GM12878 (cell line): ENCODE measurements around the gene AMMECR1. TPM values are rescaled to one million over a fixed set of nuclear protein-coding genes. Genes with fewer than 3 reads are reported as not detected.

Experiments
- ATAC-seq: fragments of 200-7000 bp; cut with Tn5 transposase; 3 replicates; pipeline ENCODE4 v1.9.1; 2020; ENCODE audit warnings: mild to moderate bottlenecking, moderate library complexity
- BruUV-seq: library from RNA; stranded (reverse); fragments of 400-500 nt; replicated peaks from 2 replicates; lab custom pipeline; 2021; lab: Mats Ljungman, UMichigan
- CTCF ChIA-PET: fragments of 300-600 bp; sonication (Branson Sonifier 250); formaldehyde crosslinking; extraction: SDS; loops from one replicate; lab custom pipeline; 2021; ENCODE audit warnings: inconsistent platforms; lab: Yijun Ruan, JAX
- POLR2A ChIA-PET: fragments of 350-600 bp; formaldehyde crosslinking; extraction: SDS; loops from one replicate; lab custom pipeline; 2021; ENCODE audit warnings: inconsistent platforms; lab: Charles Lee
- RAD21 ChIA-PET: fragments of 300-600 bp; sonication (Branson Sonifier 250); formaldehyde crosslinking; loops from one replicate; lab custom pipeline; 2023; ENCODE audit warnings: antibody characterized with exemption; ENCODE audit not compliant: unreplicated experiment; lab: Charles Lee
- SMC1A ChIA-PET: fragments of 300-600 bp; sonication (Branson Sonifier 250); formaldehyde crosslinking; loops from one replicate; lab custom pipeline; 2023; ENCODE audit not compliant: unreplicated experiment, uncharacterized antibody; lab: Charles Lee
- DNase-seq: peaks from one replicate; pipeline ENCODE4 v3.0.0-alpha.2; 2011; ENCODE audit warnings: low read depth, low spot score
- FAIRE-seq: peaks from 3 replicates; lab custom pipeline; 2011; peaks lifted over from hg19 to GRCh38; lab: Jason Lieb, UNC
- H2AFZ ChIP-seq: 2 replicates; pipeline ENCODE4 v1.6.0; 2011; ENCODE audit warnings: low read depth, low read length, control low read depth; ENCODE audit not compliant: control insufficient read depth
- H3K27ac ChIP-seq: 2 replicates; pipeline ENCODE4 v1.5.1; 2011; ENCODE audit warnings: control low read depth; ENCODE audit not compliant: control insufficient read depth, insufficient read depth
- H3K27me3 ChIP-seq, 2 experiments: replicated peaks in 1 of 2; 2 replicates each; pipeline versions ENCODE4 v1.6.0 to v1.6.1; 2011; ENCODE audit warnings: low read length in 1 of 2; ENCODE audit not compliant: control insufficient read depth in 2 of 2, insufficient read depth in 2 of 2
- H3K36me3 ChIP-seq, 2 experiments: 2 replicates each; pipeline ENCODE4 v1.5.1; 2011; ENCODE audit warnings: low read length in 1 of 2; ENCODE audit not compliant: control insufficient read depth in 2 of 2, insufficient read depth in 2 of 2
- H3K4me1 ChIP-seq: 2 replicates; pipeline ENCODE4 v1.6.1; 2011; ENCODE audit warnings: mild to moderate bottlenecking, low read length, moderate library complexity, mixed read lengths; ENCODE audit not compliant: control insufficient read depth, insufficient read depth
- H3K4me2 ChIP-seq: 2 replicates; pipeline ENCODE4 v1.6.0; 2011; ENCODE audit warnings: control low read depth; ENCODE audit not compliant: control insufficient read depth, insufficient read depth
- H3K4me3 ChIP-seq: fragments of 200-600 bp; sonication (generic); 2 replicates; pipeline ENCODE4 v1.5.1; 2016
- H3K79me2 ChIP-seq: 2 replicates; pipeline ENCODE4 v1.6.0; 2011; ENCODE audit warnings: low read length; ENCODE audit not compliant: control insufficient read depth, insufficient read depth
- H3K9ac ChIP-seq: 2 replicates; pipeline ENCODE4 v1.8.0; 2011; ENCODE audit warnings: low read length, control low read depth, mixed read lengths; ENCODE audit not compliant: control insufficient read depth, insufficient read depth
- H3K9me3 ChIP-seq: replicated peaks from 3 replicates; pipeline ENCODE4 v1.5.1; 2011; ENCODE audit warnings: mild to moderate bottlenecking, low read length; ENCODE audit not compliant: control insufficient read depth, insufficient read depth
- H4K20me1 ChIP-seq: 2 replicates; pipeline ENCODE4 v1.6.0; 2011; ENCODE audit not compliant: control insufficient read depth, insufficient read depth
- CBX5 ChIP-seq: sonication (generic); IDR thresholded peaks from 2 replicates; pipeline ENCODE4 v1.6.1; 2016; ENCODE audit warnings: low read depth, moderate library complexity, mild to moderate bottlenecking, inconsistent platforms
- EZH2 ChIP-seq: IDR thresholded peaks from 2 replicates; pipeline ENCODE4 v1.6.1; 2012; ENCODE audit warnings: low read depth, mild to moderate bottlenecking, control low read depth, inconsistent platforms, low read length, borderline replicate concordance; ENCODE audit not compliant: control insufficient read depth
- HDAC6 ChIP-seq: fragments of 200-600 bp; sonication (generic); IDR thresholded peaks from one replicate; pipeline ENCODE4 v1.8.0; 2017; ENCODE audit warnings: antibody characterized with exemption; ENCODE audit not compliant: unreplicated experiment
- HDGF ChIP-seq: fragments of 450-650 bp; IDR thresholded peaks from 2 replicates; pipeline ENCODE4 v1.6.1; 2016; ENCODE audit warnings: antibody characterized with exemption
- NFXL1 ChIP-seq: fragments of 450-650 bp; IDR thresholded peaks from 2 replicates; pipeline ENCODE4 v1.6.1; 2017; ENCODE audit warnings: antibody characterized with exemption, mild to moderate bottlenecking, borderline replicate concordance
- POLR2A ChIP-seq: IDR thresholded peaks from 2 replicates; pipeline ENCODE4 v1.6.1; 2011; ENCODE audit warnings: low read depth, mild to moderate bottlenecking, low read length
- RAD51 ChIP-seq: fragments of 450-650 bp; IDR thresholded peaks from 2 replicates; pipeline ENCODE4 v1.6.1; 2016; ENCODE audit warnings: moderate library complexity, mild to moderate bottlenecking, inconsistent platforms
- RCOR1 ChIP-seq: conservative IDR thresholded peaks from 2 replicates; pipeline ENCODE4 v1.6.1; 2012; ENCODE audit warnings: low read depth, low read length, improper control_type of control experiment
- RUNX3 ChIP-seq: IDR thresholded peaks from 2 replicates; pipeline ENCODE4 v1.6.1; 2012; ENCODE audit warnings: low read length, inconsistent platforms
- ZNF217 ChIP-seq: fragments of 450-650 bp; IDR thresholded peaks from 2 replicates; pipeline ENCODE4 v1.6.1; 2017; ENCODE audit warnings: antibody characterized with exemption, mild to moderate bottlenecking
- WGBS: methylation state at CpG from one replicate; pipeline ENCODE4 v1.1.6; 2016; ENCODE audit warnings: low lambda C conversion rate; ENCODE audit not compliant: insufficient replicate concordance, insufficient coverage; ENCODE audit errors: missing lambda C conversion rate; 5-methylcytosine and 5-hydroxymethylcytosine counted together
- in situ Hi-C: fragments of 300-500 bp; cut with MboI; formaldehyde crosslinking; loops from 9 replicates; pipeline ENCODE4 v1.14.3; 2018; ENCODE audit warnings: mixed read lengths
- intact Hi-C: fragments of 100-400 bp; cut with micrococcal nuclease; formaldehyde crosslinking; loops from one replicate; pipeline ENCODE4 v1.14.2; 2022; ENCODE audit not compliant: unreplicated experiment
- polyA plus RNA-seq, 11 experiments: library from polyadenylated mRNA; depleted of rRNA in 4 of 11; unstranded in 6 of 11; stranded (reverse) in 5 of 11; fragments of >200 nt; fragmentation: Nextera tagmentation in 4 of 11; fragmentation: Illumina TruSeq in 1 of 11; extraction: Ambion mirVana in 4 of 11; extraction: Trizol in 1 of 11; gene quantifications; 1 replicate in 1 of 11; 2 replicates in 10 of 11; pipeline versions ENCODE4 v1.2.1 to v1.2.3, GENCODE V29; 2011 to 2016; ENCODE audit warnings: inconsistent platforms in 2 of 11, missing spikeins in 2 of 11, low read depth in 1 of 11
- total RNA-seq, 4 experiments: library from RNA; depleted of rRNA in 3 of 4; stranded (reverse); fragments of >200 nt in 3 of 4; fragmentation: Illumina TruSeq in 1 of 4; extraction: Trizol in 1 of 4; gene quantifications; 2 replicates each; pipeline versions ENCODE4 v1.2.1 to v1.2.3, GENCODE V29; 2013 to 2021
- TF ChIP-seq, protein P1 (sequence below): fragments of 450-650 bp; IDR thresholded peaks from 2 replicates; pipeline ENCODE4 v1.6.1; 2016; ENCODE audit warnings: mild to moderate bottlenecking, moderate library complexity, borderline replicate concordance
- TF ChIP-seq, protein P2 (sequence below): IDR thresholded peaks from 2 replicates; pipeline ENCODE4 v1.6.1; 2012; ENCODE audit warnings: low read length, inconsistent platforms
- TF ChIP-seq, protein P3 (sequence below): IDR thresholded peaks from 2 replicates; pipeline ENCODE4 v1.6.1; 2012; ENCODE audit warnings: mild to moderate bottlenecking, low read depth, low read length
- TF ChIP-seq, protein P4 (sequence below): IDR thresholded peaks from 2 replicates; pipeline ENCODE4 v1.6.1; 2012; ENCODE audit warnings: low read depth, low read length, improper control_type of control experiment

Gene AMMECR1
- total and polyA plus RNA-seq, 10 of the 15 experiments (the other 5 are each of a cell fraction or from before 2014, with no cell fraction given) = 4.9 to 25.6 (median 10.7) TPM

DNA sequence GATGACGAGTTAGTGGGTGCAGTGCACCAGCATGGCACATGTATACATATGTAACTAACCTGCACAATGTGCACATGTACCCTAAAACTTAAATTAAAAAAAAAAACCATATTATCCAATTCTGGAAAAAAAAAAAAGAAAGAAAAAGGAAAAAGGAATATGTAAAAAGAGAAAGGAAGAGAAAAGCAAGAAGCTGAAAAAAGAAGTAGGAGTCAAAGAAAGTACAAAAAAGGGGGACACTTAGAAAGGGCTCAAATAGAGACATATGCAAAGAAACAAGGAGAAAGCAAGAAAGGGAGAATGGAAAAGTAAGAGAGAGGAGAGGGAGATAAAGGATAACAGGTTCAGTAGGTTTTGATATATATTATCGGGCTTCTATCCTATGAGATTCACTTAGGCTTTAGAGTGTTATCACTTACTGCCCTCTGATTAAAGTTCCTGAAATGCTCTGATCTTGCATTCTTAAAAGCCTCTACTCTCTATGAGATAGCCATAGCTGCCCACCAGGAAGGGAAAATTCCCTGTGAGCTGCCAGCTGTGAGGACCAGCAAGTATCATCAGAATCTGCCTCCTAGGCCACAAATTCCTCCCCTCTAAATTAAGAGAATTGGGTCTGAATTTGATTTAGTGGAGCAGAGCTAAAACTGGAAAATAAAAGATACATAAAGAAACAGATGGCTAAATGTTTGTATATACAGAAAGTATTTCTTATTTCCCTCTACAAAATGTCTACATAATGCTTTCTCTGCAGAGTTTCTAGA, 95.2 kb downstream of the AMMECR1 start:
- Histone ChIP-seq H3K9ac (no peak overlapping the region), H3K27me3 (no peaks in the 10 kb centered on the region), H3K79me2 (no peaks in the 10 kb centered on the region), H3K9me3 (no peaks in the 10 kb centered on the region), H4K20me1 (no peaks in the 10 kb centered on the region), H3K4me2 (no peak overlapping the region), H3K4me1 (no peaks in the 10 kb centered on the region), H3K27ac (no peak overlapping the region), H2AFZ (no peak overlapping the region), H3K4me3 (no peak overlapping the region), H3K36me3 (no peaks in the 10 kb centered on the region)
- WGBS = 57% methylated on average over 1 of the region's 2 CpGs
- intact Hi-C loops (no loop called here), in situ Hi-C loops (no loop called here)
- DNase-seq (no peak), ATAC-seq (no peak), FAIRE-seq (no peak)
- ChIA-PET POLR2A (interaction anchor here (0.6 kb wide), 1 partner anchor 528 kb away, joined by 3 read pairs; no protein-coding TSS in a partner anchor), CTCF (interaction anchor here (1.0 kb wide), 1 partner anchor 13 kb away, joined by 6 read pairs; no protein-coding TSS in a partner anchor), SMC1A (interaction anchor here (1.7 kb wide), 1 partner anchor 84 kb away, joined by 4 read pairs; no protein-coding TSS in a partner anchor), RAD21 (no interaction called here)
- no TSS peak for BruUV-seq
- TF ChIP-seq HDGF = no peak
- no peak for TF ChIP-seq RUNX3
- TF ChIP-seq, protein P1, sequence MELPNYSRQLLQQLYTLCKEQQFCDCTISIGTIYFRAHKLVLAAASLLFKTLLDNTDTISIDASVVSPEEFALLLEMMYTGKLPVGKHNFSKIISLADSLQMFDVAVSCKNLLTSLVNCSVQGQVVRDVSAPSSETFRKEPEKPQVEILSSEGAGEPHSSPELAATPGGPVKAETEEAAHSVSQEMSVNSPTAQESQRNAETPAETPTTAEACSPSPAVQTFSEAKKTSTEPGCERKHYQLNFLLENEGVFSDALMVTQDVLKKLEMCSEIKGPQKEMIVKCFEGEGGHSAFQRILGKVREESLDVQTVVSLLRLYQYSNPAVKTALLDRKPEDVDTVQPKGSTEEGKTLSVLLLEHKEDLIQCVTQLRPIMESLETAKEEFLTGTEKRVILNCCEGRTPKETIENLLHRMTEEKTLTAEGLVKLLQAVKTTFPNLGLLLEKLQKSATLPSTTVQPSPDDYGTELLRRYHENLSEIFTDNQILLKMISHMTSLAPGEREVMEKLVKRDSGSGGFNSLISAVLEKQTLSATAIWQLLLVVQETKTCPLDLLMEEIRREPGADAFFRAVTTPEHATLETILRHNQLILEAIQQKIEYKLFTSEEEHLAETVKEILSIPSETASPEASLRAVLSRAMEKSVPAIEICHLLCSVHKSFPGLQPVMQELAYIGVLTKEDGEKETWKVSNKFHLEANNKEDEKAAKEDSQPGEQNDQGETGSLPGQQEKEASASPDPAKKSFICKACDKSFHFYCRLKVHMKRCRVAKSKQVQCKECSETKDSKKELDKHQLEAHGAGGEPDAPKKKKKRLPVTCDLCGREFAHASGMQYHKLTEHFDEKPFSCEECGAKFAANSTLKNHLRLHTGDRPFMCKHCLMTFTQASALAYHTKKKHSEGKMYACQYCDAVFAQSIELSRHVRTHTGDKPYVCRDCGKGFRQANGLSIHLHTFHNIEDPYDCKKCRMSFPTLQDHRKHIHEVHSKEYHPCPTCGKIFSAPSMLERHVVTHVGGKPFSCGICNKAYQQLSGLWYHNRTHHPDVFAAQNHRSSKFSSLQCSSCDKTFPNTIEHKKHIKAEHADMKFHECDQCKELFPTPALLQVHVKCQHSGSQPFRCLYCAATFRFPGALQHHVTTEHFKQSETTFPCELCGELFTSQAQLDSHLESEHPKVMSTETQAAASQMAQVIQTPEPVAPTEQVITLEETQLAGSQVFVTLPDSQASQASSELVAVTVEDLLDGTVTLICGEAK = no peak
- no peak for TF ChIP-seq RCOR1
- TF ChIP-seq EZH2 = no peak
- TF ChIP-seq, protein P2, sequence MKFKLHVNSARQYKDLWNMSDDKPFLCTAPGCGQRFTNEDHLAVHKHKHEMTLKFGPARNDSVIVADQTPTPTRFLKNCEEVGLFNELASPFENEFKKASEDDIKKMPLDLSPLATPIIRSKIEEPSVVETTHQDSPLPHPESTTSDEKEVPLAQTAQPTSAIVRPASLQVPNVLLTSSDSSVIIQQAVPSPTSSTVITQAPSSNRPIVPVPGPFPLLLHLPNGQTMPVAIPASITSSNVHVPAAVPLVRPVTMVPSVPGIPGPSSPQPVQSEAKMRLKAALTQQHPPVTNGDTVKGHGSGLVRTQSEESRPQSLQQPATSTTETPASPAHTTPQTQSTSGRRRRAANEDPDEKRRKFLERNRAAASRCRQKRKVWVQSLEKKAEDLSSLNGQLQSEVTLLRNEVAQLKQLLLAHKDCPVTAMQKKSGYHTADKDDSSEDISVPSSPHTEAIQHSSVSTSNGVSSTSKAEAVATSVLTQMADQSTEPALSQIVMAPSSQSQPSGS = no peak
- TF ChIP-seq, protein P3, sequence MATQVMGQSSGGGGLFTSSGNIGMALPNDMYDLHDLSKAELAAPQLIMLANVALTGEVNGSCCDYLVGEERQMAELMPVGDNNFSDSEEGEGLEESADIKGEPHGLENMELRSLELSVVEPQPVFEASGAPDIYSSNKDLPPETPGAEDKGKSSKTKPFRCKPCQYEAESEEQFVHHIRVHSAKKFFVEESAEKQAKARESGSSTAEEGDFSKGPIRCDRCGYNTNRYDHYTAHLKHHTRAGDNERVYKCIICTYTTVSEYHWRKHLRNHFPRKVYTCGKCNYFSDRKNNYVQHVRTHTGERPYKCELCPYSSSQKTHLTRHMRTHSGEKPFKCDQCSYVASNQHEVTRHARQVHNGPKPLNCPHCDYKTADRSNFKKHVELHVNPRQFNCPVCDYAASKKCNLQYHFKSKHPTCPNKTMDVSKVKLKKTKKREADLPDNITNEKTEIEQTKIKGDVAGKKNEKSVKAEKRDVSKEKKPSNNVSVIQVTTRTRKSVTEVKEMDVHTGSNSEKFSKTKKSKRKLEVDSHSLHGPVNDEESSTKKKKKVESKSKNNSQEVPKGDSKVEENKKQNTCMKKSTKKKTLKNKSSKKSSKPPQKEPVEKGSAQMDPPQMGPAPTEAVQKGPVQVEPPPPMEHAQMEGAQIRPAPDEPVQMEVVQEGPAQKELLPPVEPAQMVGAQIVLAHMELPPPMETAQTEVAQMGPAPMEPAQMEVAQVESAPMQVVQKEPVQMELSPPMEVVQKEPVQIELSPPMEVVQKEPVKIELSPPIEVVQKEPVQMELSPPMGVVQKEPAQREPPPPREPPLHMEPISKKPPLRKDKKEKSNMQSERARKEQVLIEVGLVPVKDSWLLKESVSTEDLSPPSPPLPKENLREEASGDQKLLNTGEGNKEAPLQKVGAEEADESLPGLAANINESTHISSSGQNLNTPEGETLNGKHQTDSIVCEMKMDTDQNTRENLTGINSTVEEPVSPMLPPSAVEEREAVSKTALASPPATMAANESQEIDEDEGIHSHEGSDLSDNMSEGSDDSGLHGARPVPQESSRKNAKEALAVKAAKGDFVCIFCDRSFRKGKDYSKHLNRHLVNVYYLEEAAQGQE = no peak
- no peak for TF ChIP-seq RAD51
- TF ChIP-seq POLR2A = no peak
- no peak for TF ChIP-seq HDAC6
- no peak for TF ChIP-seq NFXL1
- no peak for TF ChIP-seq CBX5
- TF ChIP-seq, protein P4, sequence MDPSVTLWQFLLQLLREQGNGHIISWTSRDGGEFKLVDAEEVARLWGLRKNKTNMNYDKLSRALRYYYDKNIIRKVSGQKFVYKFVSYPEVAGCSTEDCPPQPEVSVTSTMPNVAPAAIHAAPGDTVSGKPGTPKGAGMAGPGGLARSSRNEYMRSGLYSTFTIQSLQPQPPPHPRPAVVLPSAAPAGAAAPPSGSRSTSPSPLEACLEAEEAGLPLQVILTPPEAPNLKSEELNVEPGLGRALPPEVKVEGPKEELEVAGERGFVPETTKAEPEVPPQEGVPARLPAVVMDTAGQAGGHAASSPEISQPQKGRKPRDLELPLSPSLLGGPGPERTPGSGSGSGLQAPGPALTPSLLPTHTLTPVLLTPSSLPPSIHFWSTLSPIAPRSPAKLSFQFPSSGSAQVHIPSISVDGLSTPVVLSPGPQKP = no peak
- no peak for TF ChIP-seq ZNF217
